A549 (cell line): ENCODE results near the gene LMAN2L. TPM values are rescaled to one million over a fixed set of nuclear protein-coding genes. Genes with fewer than 3 reads are reported as not detected.

Experiments
- ATAC-seq, 2 experiments: fragments of 200-7000 bp in 1 of 2; fragments of >200 bp in 1 of 2; cut with Nextera tagmentation in 1 of 2; cut with Tn5 transposase in 1 of 2; 3 replicates each; pipeline versions ENCODE4 v1.8.0 to v1.9.1; 2018 to 2020; ENCODE audit warnings: mild to moderate bottlenecking in 1 of 2, moderate library complexity in 1 of 2
- CTCF ChIA-PET: fragments of 300-600 bp; sonication (Branson Sonifier 250); formaldehyde crosslinking; extraction: SDS; loops from one replicate; lab custom pipeline; 2021; ENCODE audit warnings: antibody characterized with exemption, inconsistent platforms; lab: Yijun Ruan, JAX
- POLR2A ChIA-PET: fragments of 350-600 bp; formaldehyde crosslinking; extraction: SDS; loops from one replicate; lab custom pipeline; 2021; ENCODE audit warnings: antibody characterized with exemption, inconsistent platforms; lab: Yijun Ruan, JAX
- DNase-seq, 2 experiments: peaks; one replicate each; pipeline versions ENCODE4 v3.0.0 to v3.0.0-alpha.2; 2011 to 2016; ENCODE audit warnings: low read depth in 1 of 2, low spot score in 1 of 2
- FAIRE-seq: peaks from 2 replicates; lab custom pipeline; 2011; peaks lifted over from hg19 to GRCh38; lab: Jason Lieb, UNC
- H3K27ac ChIP-seq, 2 experiments: fragments of >200 bp; sonication (Bioruptor Twin); formaldehyde crosslinking; 3 replicates each; pipeline ENCODE4 v1.5.1; 2016 to 2017
- H3K4me1 ChIP-seq: fragments of >200 bp; sonication (Bioruptor Twin); formaldehyde crosslinking; 3 replicates; pipeline ENCODE4 v1.6.1; 2016
- H3K4me2 ChIP-seq: fragments of >200 bp; sonication (Bioruptor Twin); formaldehyde crosslinking; 3 replicates; pipeline ENCODE4 v1.6.1; 2016
- H3K4me3 ChIP-seq: fragments of >200 bp; sonication (Bioruptor Twin); formaldehyde crosslinking; 3 replicates; pipeline ENCODE4 v1.5.1; 2016
- H3K9me3 ChIP-seq: fragments of >200 bp; sonication (Bioruptor Twin); formaldehyde crosslinking; 3 replicates; pipeline ENCODE4 v1.6.1; 2016
- BCL3 ChIP-seq: fragments of >200 bp; sonication (Bioruptor Twin); formaldehyde crosslinking; IDR thresholded peaks from 3 replicates; pipeline ENCODE4 v1.6.1; 2016
- BHLHE40 ChIP-seq: IDR thresholded peaks from 2 replicates; pipeline ENCODE4 v1.6.1; 2012; ENCODE audit warnings: low read depth, low read length, inconsistent platforms
- CBX8 ChIP-seq: fragments of 200-600 bp; sonication (generic); IDR thresholded peaks from 2 replicates; pipeline ENCODE4 v1.6.1; 2016
- EHF ChIP-seq: fragments of 250-450 bp; sonication (Bioruptor Pico); IDR thresholded peaks from 2 replicates; pipeline ENCODE4 v1.5.0; 2020; ENCODE audit warnings: mild to moderate bottlenecking
- EHMT2 ChIP-seq: fragments of 200-600 bp; sonication (generic); IDR thresholded peaks from 2 replicates; pipeline ENCODE4 v1.6.1; 2016; ENCODE audit warnings: antibody characterized with exemption, low read depth, mild to moderate bottlenecking, moderate library complexity
- ELK1 ChIP-seq: fragments of 150-350 bp; IDR thresholded peaks from 2 replicates; pipeline ENCODE4 v1.6.1; 2014; ENCODE audit warnings: low read depth, mild to moderate bottlenecking, low read length
- FOSL2 ChIP-seq, 2 experiments: fragments of 450-650 bp in 1 of 2; fragments of >200 bp in 1 of 2; sonication (Bioruptor Twin) in 1 of 2; formaldehyde crosslinking; IDR thresholded peaks; 2 replicates each; pipeline versions ENCODE4 v1.5.0 to v1.6.1; 2016 to 2020; ENCODE audit warnings: mild to moderate bottlenecking in 1 of 2, moderate library complexity in 1 of 2
- FOXS1 ChIP-seq: fragments of 250-450 bp; sonication (Bioruptor Pico); IDR thresholded peaks from 2 replicates; pipeline ENCODE4 v1.5.0; 2020; ENCODE audit warnings: mild to moderate bottlenecking, moderate library complexity
- HES2 ChIP-seq: fragments of >200 bp; sonication (Bioruptor Twin); formaldehyde crosslinking; IDR thresholded peaks from 2 replicates; pipeline ENCODE4 v1.6.1; 2016
- HEYL ChIP-seq: fragments of 250-450 bp; sonication (Bioruptor Pico); IDR thresholded peaks from 2 replicates; pipeline ENCODE4 v1.8.0; 2021; ENCODE audit warnings: mild to moderate bottlenecking, moderate library complexity
- HOXB5 ChIP-seq: fragments of 250-450 bp; sonication (Bioruptor Pico); IDR thresholded peaks from 2 replicates; pipeline ENCODE4 v1.5.0; 2020; ENCODE audit warnings: mild to moderate bottlenecking, moderate library complexity
- JUNB ChIP-seq: fragments of >200 bp; sonication (Bioruptor Twin); formaldehyde crosslinking; IDR thresholded peaks from 2 replicates; pipeline ENCODE4 v1.6.1; 2016
- NR3C1 ChIP-seq: fragments of >200 bp; sonication (Bioruptor Twin); formaldehyde crosslinking; IDR thresholded peaks from 3 replicates; pipeline ENCODE4 v1.6.1; 2017
- POLR2A ChIP-seq: IDR thresholded peaks from 2 replicates; pipeline ENCODE4 v1.6.1; 2012; ENCODE audit warnings: mild to moderate bottlenecking, low read length
- POLR2AphosphoS2 ChIP-seq: conservative IDR thresholded peaks from 2 replicates; pipeline ENCODE4 v1.6.1; 2012; ENCODE audit warnings: low read length, improper control_type of control experiment, inconsistent platforms
- SREBF2 ChIP-seq: fragments of 450-650 bp; IDR thresholded peaks from 2 replicates; pipeline ENCODE4 v1.6.1; 2014; ENCODE audit warnings: mild to moderate bottlenecking, moderate library complexity
- TFCP2L1 ChIP-seq: fragments of 250-450 bp; sonication (Bioruptor Pico); IDR thresholded peaks from 2 replicates; pipeline ENCODE4 v1.5.0; 2021; ENCODE audit warnings: mild to moderate bottlenecking
- TP53 ChIP-seq: fragments of 250-450 bp; sonication (Bioruptor Pico); IDR thresholded peaks from 2 replicates; pipeline ENCODE4 v1.5.0; 2021; ENCODE audit warnings: mild to moderate bottlenecking, moderate library complexity
- ZC3H11A ChIP-seq: fragments of 450-650 bp; IDR thresholded peaks from 2 replicates; pipeline ENCODE4 v1.6.1; 2014; ENCODE audit warnings: antibody characterized with exemption, mild to moderate bottlenecking
- ZNF302 ChIP-seq: fragments of 250-450 bp; sonication (Bioruptor Pico); IDR thresholded peaks from 2 replicates; pipeline ENCODE4 v1.9.0; 2021; ENCODE audit warnings: inconsistent platforms, mild to moderate bottlenecking, moderate library complexity
- WGBS: methylation state at CpG from one replicate; pipeline ENCODE4 v1.1.6; 2017; ENCODE audit errors: missing lambda C conversion rate; 5-methylcytosine and 5-hydroxymethylcytosine counted together
- polyA plus RNA-seq, 4 experiments: library from polyadenylated mRNA; depleted of rRNA in 3 of 4; stranded (reverse); fragments of >200 nt; fragmentation: RNase III in 1 of 4; extraction: RNeasy Plus Mini Kit Qiagen cat#74134 plus additional on column Dnase treatment in 1 of 4; gene quantifications; 2 replicates in 3 of 4; 3 replicates in 1 of 4; pipeline ENCODE4 v1.2.3, GENCODE V29; 2011 to 2017
- TF ChIP-seq, protein P1 (sequence below): IDR thresholded peaks from 2 replicates; pipeline ENCODE4 v1.6.1; 2012
- TF ChIP-seq, protein P2 (sequence below): IDR thresholded peaks from 2 replicates; pipeline ENCODE4 v1.6.1; 2012
- TF ChIP-seq, protein P3 (sequence below): fragments of 250-450 bp; sonication (Bioruptor Pico); IDR thresholded peaks from 2 replicates; pipeline ENCODE4 v1.5.0; 2020; ENCODE audit warnings: low read depth, mild to moderate bottlenecking, moderate library complexity

The LMAN2L gene
- polyA plus RNA-seq, 2 of the 4 experiments (the other 2 are of a cell fraction) = 24.3 to 28.0 TPM

DNA sequence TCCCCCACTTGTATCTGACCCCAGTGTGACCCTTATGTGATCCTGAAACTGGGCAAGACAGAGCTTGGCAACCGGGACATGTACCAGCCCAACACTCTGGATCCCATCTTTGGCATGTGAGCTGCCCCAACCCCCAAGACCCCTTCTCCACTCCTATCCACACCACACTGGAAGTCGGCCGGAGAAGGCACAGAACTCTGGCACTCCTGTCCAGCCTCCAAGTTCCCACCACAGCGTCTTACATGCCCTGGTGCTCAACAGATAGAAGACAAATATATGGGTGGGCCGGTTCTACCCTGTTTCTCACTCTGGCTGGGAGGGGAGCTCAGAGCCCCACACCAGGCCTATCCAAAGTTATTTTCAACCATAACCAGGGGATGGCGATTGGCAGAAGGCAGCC lies 40.8 kb downstream of the LMAN2L start:
- Histone ChIP-seq H3K27ac (no peak overlapping the region), H3K4me2 (no peak overlapping the region), H3K4me1 (no peaks in the 10 kb centered on the region), H3K4me3 (no peak overlapping the region), H3K9me3 (no peaks in the 10 kb centered on the region)
- POLR2A ChIA-PET = no interaction called here
- TF ChIP-seq, protein P1, sequence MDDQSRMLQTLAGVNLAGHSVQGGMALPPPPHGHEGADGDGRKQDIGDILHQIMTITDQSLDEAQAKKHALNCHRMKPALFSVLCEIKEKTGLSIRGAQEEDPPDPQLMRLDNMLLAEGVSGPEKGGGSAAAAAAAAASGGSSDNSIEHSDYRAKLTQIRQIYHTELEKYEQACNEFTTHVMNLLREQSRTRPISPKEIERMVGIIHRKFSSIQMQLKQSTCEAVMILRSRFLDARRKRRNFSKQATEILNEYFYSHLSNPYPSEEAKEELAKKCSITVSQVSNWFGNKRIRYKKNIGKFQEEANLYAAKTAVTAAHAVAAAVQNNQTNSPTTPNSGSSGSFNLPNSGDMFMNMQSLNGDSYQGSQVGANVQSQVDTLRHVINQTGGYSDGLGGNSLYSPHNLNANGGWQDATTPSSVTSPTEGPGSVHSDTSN = no peak
- TF ChIP-seq TFCP2L1 (CRISPR knock-in tag) (no peak), ZC3H11A (no peak), NR3C1 (no peak), TP53 (CRISPR knock-in tag) (no peak), POLR2A (no peak), CBX8 (no peak)
- CTCF ChIA-PET = interaction anchor here (0.5 to 1.0 kb wide), 2 partner anchors 12 to 101 kb away, joined by 3 read pairs; no protein-coding TSS in a partner anchor
- WGBS = 95% methylated on average over 6 of the region's 6 CpGs
- no peak for ATAC-seq
- no peak for FAIRE-seq
- DNase-seq = no peak

DNA sequence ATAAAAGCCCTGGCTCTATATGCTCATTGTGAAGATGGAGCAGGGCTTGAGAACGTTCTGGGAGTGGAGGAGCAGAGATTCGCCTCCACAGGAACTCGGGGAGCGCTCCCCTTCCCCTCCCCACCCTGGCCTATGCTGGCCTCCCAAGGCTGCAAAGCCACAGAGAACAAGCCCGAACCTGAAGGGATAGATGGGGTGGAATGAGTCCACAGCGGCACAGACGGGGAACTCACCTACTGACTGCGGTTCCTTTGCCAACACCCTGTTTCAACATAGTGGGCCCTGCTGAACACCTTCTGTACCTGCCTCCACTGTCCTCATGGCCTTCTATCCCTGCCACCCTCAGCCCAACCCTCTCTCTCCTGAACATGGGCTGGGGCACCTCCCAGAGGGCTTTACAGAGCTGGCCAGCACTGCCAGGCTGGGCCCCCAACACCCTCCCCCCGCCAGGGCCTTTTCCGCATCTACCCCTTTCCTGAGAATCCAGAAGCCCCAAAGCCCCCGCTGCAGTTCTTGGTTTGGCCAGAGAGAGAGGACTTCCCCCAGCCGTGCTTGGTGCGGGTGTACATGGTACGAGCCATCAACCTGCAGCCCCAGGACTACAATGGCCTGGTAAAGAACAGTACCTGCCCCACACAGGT lies 41.5 kb downstream of the LMAN2L start:
- Histone ChIP-seq H3K27ac (no peak overlapping the region), H3K4me1 (no peaks in the 10 kb centered on the region), H3K4me2 (no peak overlapping the region), H3K4me3 (no peak overlapping the region), H3K9me3 (no peaks in the 10 kb centered on the region)
- DNase-seq (no peak), FAIRE-seq (no peak), ATAC-seq (no peak)
- WGBS = 90% methylated on average over 10 of the region's 14 CpGs
- CTCF ChIA-PET = interaction anchor here (0.5 to 1.3 kb wide), 3 partner anchors 12 to 103 kb away, joined by 3 to 5 read pairs (median 3); no protein-coding TSS in a partner anchor
- POLR2A ChIA-PET = no interaction called here
- no peak for TF ChIP-seq BCL3
- TF ChIP-seq, protein P2, sequence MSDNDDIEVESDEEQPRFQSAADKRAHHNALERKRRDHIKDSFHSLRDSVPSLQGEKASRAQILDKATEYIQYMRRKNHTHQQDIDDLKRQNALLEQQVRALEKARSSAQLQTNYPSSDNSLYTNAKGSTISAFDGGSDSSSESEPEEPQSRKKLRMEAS = no peak
- no peak for TF ChIP-seq HEYL (CRISPR knock-in tag)

- Histone ChIP-seq H3K9me3 (no peaks in the 10 kb centered on the region), H3K4me2 (no peak overlapping the region), H3K4me1 (no peaks in the 10 kb centered on the region), H3K4me3 (no peak overlapping the region), H3K27ac (no peak overlapping the region)
- CTCF ChIA-PET = interaction anchor here (1.0 to 1.3 kb wide), 2 partner anchors 21 to 104 kb away, joined by 3 to 5 read pairs; no protein-coding TSS in a partner anchor
- FAIRE-seq (no peak), DNase-seq (no peak), ATAC-seq (no peak)
- WGBS = 77% methylated on average over 2 of the region's 2 CpGs
- POLR2A ChIA-PET = no interaction called here
- no peak for TF ChIP-seq BHLHE40
- TF ChIP-seq FOXS1 (CRISPR knock-in tag) = no peak
- no peak for TF ChIP-seq BCL3
- no peak for TF ChIP-seq JUNB
- TF ChIP-seq POLR2AphosphoS2 = no peak
- no peak for TF ChIP-seq HES2
- no peak for TF ChIP-seq HOXB5 (CRISPR knock-in tag)
- TF ChIP-seq EHMT2 = no peak
- TF ChIP-seq ELK1 = no peak
- no peak for TF ChIP-seq ZNF302 (CRISPR knock-in tag)
- no peak for TF ChIP-seq NR3C1
- TF ChIP-seq, protein P3, sequence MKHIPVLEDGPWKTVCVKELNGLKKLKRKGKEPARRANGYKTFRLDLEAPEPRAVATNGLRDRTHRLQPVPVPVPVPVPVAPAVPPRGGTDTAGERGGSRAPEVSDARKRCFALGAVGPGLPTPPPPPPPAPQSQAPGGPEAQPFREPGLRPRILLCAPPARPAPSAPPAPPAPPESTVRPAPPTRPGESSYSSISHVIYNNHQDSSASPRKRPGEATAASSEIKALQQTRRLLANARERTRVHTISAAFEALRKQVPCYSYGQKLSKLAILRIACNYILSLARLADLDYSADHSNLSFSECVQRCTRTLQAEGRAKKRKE (CRISPR knock-in tag) = no peak
- TF ChIP-seq EHF = no peak
- no peak for TF ChIP-seq SREBF2
- TF ChIP-seq, protein P2 = no peak
- no peak for TF ChIP-seq FOSL2 (IDR thresholded peaks at IDR 0.05)
- TF ChIP-seq FOSL2 (CRISPR knock-in tag; IDR thresholded peaks at IDR 0.05) = no peak
Measured at GRCh38 chr2:96697476-96697875, 42.4 kb downstream of the LMAN2L start.
